ENCODE data around the gene NDUFAB1.

Gene NDUFAB1

DNA sequence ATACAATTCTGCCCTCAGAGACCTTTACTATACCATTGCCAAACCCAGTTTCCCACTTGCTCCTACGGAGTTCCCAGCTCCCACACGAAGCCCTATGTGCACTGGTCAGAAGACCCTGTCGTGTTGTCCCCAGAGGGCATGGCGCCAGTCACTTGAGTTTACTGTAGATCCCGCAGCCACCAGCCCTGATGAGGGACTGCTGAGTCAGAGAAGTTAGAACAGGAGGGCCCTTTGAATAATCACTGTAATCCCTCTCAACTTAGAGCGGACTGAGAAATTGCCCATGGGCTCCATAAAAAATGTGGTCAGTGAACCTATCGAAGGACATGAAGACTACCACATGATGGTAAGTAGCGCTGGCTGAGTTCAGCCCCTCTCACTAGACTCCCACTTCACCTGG lies 29.4 kb downstream of the NDUFAB1 start:
- H3K4me3 ChIP-seq (ENCODE audit: low read depth in 1 of 2, low read length in 2 of 2) = no peak overlapping the region
- no peak overlapping the region for H3K27ac ChIP-seq (ENCODE audit: low read length)
- H3K4me1 ChIP-seq (ENCODE audit: control insufficient read depth in 1 of 2, insufficient read depth in 2 of 2, low read length in 2 of 2) = no peaks in the 10 kb centered on the region
- no peaks in the 10 kb centered on the region for H3K27me3 ChIP-seq (ENCODE audit: low read depth, low read length)
- H3K9me3 ChIP-seq (ENCODE audit: control insufficient read depth in 1 of 2, low read length in 2 of 2) = no peaks in the 10 kb centered on the region
- H3K36me3 ChIP-seq (ENCODE audit: control insufficient read depth in 1 of 2, insufficient read depth in 2 of 2, low read length in 2 of 2) = peaks cover 63 to 83% of the 10 kb centered on the region in 2 donors

GRCh38 chr16:23564575-23565363 lies 31.3 kb downstream of the NDUFAB1 start:
- Histone ChIP-seq H3K27ac (ENCODE audit: low read length) (no peak overlapping the region), H3K36me3 (ENCODE audit: control insufficient read depth in 1 of 2, insufficient read depth in 2 of 2, low read length in 2 of 2) (peaks cover 68 to 83% of the 10 kb centered on the region in 2 donors), H3K9me3 (ENCODE audit: control insufficient read depth in 1 of 2, low read length in 2 of 2) (no peaks in the 10 kb centered on the region), H3K27me3 (ENCODE audit: low read depth, low read length) (no peaks in the 10 kb centered on the region), H3K4me1 (ENCODE audit: control insufficient read depth in 1 of 2, insufficient read depth in 2 of 2, low read length in 2 of 2) (peaks cover 0 to 10% of the 10 kb centered on the region in 2 donors), H3K4me3 (ENCODE audit: low read depth in 1 of 2, low read length in 2 of 2) (no peak overlapping the region)

DNA sequence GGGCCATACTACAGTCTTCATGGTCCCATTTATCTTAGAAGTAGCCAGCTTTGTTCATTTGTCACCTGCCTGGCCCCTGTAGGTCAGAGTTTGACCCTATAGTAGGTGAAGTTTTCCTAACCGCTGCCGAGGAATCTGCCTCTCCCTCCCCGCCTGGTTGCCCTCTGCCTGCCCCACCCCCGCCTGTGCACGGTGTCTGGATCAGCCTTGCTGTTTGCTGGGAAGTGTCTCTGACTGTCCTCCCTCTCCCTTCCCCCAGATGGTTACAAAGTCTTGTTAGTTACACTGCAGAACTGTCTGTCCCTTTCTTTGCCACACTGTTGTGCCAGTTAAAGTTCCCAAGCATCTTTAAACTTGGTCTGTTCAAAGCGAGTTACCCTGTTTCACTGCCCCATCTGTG lies 32.9 kb downstream of the NDUFAB1 start:
- Histone ChIP-seq H3K36me3 (ENCODE audit: control insufficient read depth in 1 of 2, insufficient read depth in 2 of 2, low read length in 2 of 2) (peaks cover 68 to 87% of the 10 kb centered on the region in 2 donors), H3K4me1 (ENCODE audit: control insufficient read depth in 1 of 2, insufficient read depth in 2 of 2, low read length in 2 of 2) (peaks cover 0 to 26% of the 10 kb centered on the region in 2 donors), H3K27ac (ENCODE audit: low read length) (no peak overlapping the region), H3K27me3 (ENCODE audit: low read depth, low read length) (no peaks in the 10 kb centered on the region), H3K4me3 (ENCODE audit: low read depth in 1 of 2, low read length in 2 of 2) (no peak overlapping the region), H3K9me3 (ENCODE audit: control insufficient read depth in 1 of 2, low read length in 2 of 2) (no peaks in the 10 kb centered on the region)

- H3K4me3 ChIP-seq (ENCODE audit: low read depth in 1 of 2, low read length in 2 of 2) = no peak overlapping the region
- peaks cover 0 to 26% of the 10 kb centered on the region in 2 donors for H3K4me1 ChIP-seq (ENCODE audit: control insufficient read depth in 1 of 2, insufficient read depth in 2 of 2, low read length in 2 of 2)
- H3K27me3 ChIP-seq (ENCODE audit: low read depth, low read length) = no peaks in the 10 kb centered on the region
- no peaks in the 10 kb centered on the region for H3K9me3 ChIP-seq (ENCODE audit: control insufficient read depth in 1 of 2, low read length in 2 of 2)
- no peak overlapping the region for H3K27ac ChIP-seq (ENCODE audit: low read length)
- peaks cover 64 to 86% of the 10 kb centered on the region in 2 donors for H3K36me3 ChIP-seq (ENCODE audit: control insufficient read depth in 1 of 2, insufficient read depth in 2 of 2, low read length in 2 of 2)
These were observed 33.6 kb downstream of the NDUFAB1 start for GRCh38 chr16:23562505-23562904.

DNA sequence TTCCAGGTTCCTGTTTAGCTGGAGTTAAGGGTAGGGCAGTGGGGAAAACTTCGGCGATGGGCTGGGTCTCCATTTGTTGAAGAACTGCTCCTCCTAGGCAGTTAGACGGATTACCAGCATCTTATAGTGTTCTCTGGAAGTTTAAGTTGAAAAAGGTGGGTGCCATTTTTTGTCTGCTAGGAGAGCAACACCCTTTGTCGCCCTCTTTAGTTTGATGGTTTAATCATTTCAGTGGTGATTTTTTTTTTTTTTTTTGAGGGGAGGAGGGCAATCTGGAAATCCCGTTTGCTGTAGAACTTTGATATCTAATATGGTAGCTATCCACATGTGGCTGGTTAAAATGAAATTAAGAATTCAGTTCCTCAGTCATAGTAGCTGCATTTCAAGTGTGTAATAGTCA lies 34.5 kb downstream of the NDUFAB1 start:
- Histone ChIP-seq H3K9me3 (ENCODE audit: control insufficient read depth in 1 of 2, low read length in 2 of 2) (no peaks in the 10 kb centered on the region), H3K27me3 (ENCODE audit: low read depth, low read length) (no peaks in the 10 kb centered on the region), H3K36me3 (ENCODE audit: control insufficient read depth in 1 of 2, insufficient read depth in 2 of 2, low read length in 2 of 2) (peaks cover 55 to 77% of the 10 kb centered on the region in 2 donors), H3K27ac (ENCODE audit: low read length) (no peak overlapping the region), H3K4me3 (ENCODE audit: low read depth in 1 of 2, low read length in 2 of 2) (no peak overlapping the region), H3K4me1 (ENCODE audit: control insufficient read depth in 1 of 2, insufficient read depth in 2 of 2, low read length in 2 of 2) (peaks cover 0 to 31% of the 10 kb centered on the region in 2 donors)

GRCh38 chr16:23557779-23558702 lies 38.1 kb downstream of the NDUFAB1 start:
- H3K27ac ChIP-seq (ENCODE audit: low read length) = peak overlapping the region; percentile 92
- H3K36me3 ChIP-seq (ENCODE audit: control insufficient read depth in 1 of 2, insufficient read depth in 2 of 2, low read length in 2 of 2) = peaks cover 31 to 44% of the 10 kb centered on the region in 2 donors
- peaks cover 0 to 38% of the 10 kb centered on the region in 2 donors for H3K4me1 ChIP-seq (ENCODE audit: control insufficient read depth in 1 of 2, insufficient read depth in 2 of 2, low read length in 2 of 2)

DNA sequence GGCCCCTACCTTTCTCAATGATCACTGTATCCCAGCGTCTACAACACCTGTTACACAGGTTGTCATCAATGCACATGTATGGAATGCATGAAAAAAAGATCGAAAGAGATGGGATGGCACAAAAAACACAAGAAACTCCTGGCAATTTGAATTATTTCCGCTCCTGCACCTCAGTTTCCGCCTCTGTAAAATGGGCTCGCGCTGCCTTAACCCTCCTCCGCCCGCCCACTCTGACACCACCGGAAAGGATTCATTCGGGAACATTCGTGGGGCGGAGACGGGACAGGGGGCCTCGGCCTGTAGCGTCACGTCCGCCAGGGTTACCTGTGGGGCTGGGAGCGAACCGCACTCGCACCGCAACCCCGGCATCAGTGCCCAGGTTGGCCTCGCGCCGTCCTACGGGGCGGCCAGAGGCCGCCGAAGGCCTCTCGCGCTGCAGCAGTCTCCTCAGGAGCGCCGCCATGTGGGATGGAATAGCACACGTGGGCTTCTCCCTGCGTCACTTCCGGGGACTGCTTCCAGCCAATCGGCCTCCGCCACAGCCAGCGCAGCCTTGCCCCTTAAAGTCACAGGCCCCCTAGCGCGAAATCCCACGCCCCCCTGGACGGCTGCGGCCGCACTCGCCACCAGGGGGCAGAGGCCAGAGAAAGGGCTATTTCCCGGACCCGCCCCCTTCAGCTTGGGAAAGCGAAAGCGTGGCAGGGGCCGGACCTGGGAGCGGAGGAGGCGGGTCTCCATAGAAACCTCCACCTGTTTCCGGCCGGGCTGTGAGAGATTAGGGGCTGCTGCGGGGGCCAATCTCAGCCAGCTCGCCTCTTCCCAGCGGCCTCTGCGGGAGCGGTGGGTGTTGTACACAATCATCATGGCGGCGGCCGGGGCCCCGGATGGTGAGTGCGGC lies 39.0 kb downstream of the NDUFAB1 start, which contains the start of the genes EARS2 and UBFD1:
EARS2 (minus strand) TSS at position 470 of the 898 bp plus-strand sequence; CDS start at position 463, 7 bp downstream.
UBFD1 (plus strand) TSS at position 847 of the 898 bp plus-strand sequence; CDS start at position 863, 16 bp downstream.
- H3K27ac ChIP-seq (ENCODE audit: low read length) = peak within 1 kb of the TSS; percentile 92
- H3K27me3 ChIP-seq (ENCODE audit: low read depth, low read length) = no peaks in the 10 kb centered on the region
- H3K9me3 ChIP-seq (ENCODE audit: control insufficient read depth in 1 of 2, low read length in 2 of 2) = no peaks in the 10 kb centered on the region
- H3K4me1 ChIP-seq (ENCODE audit: control insufficient read depth in 1 of 2, insufficient read depth in 2 of 2, low read length in 2 of 2) = peaks cover 0 to 38% of the 10 kb centered on the region in 2 donors
- peaks cover 25 to 42% of the 10 kb centered on the region in 2 donors for H3K36me3 ChIP-seq (ENCODE audit: control insufficient read depth in 1 of 2, insufficient read depth in 2 of 2, low read length in 2 of 2)
- H3K4me3 ChIP-seq (ENCODE audit: low read depth in 1 of 2, low read length in 2 of 2) = peak within 1 kb of the TSS; percentile 87 to 94

More at GRCh38 chr16:23557779-23558702, 38.1 kb downstream of the NDUFAB1 start:
- Histone ChIP-seq H3K27me3 (ENCODE audit: low read depth, low read length) (no peaks in the 10 kb centered on the region), H3K9me3 (ENCODE audit: control insufficient read depth in 1 of 2, low read length in 2 of 2) (no peaks in the 10 kb centered on the region), H3K4me3 (ENCODE audit: low read depth in 1 of 2, low read length in 2 of 2) (peak overlapping the region; percentile 87 to 94)

DNA sequence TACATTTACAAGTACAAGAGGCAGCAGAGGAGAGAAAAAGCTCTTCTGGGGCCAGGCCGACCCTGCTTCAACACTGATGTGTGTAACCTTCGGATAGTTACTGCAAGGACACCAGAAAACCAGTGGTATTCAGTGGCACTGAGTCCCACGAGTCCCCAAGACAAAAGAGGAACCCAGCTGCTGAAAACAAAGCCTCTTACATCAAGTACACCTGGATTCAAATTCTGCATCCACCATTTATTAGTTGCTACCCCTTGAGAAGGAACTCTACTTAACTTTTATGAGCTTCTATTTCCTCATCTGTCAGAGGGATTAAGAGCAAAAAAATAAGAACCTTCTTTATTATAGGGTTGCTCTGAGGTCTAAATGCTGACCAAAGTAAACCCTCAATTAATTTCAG lies 41.6 kb downstream of the NDUFAB1 start:
- Histone ChIP-seq H3K36me3 (ENCODE audit: control insufficient read depth in 1 of 2, insufficient read depth in 2 of 2, low read length in 2 of 2) (peaks cover 18 to 36% of the 10 kb centered on the region in 2 donors), H3K4me3 (ENCODE audit: low read depth in 1 of 2, low read length in 2 of 2) (no peak overlapping the region), H3K4me1 (ENCODE audit: control insufficient read depth in 1 of 2, insufficient read depth in 2 of 2, low read length in 2 of 2) (peaks cover 0 to 25% of the 10 kb centered on the region in 2 donors), H3K9me3 (ENCODE audit: control insufficient read depth in 1 of 2, low read length in 2 of 2) (no peaks in the 10 kb centered on the region), H3K27ac (ENCODE audit: low read length) (no peak overlapping the region), H3K27me3 (ENCODE audit: low read depth, low read length) (no peaks in the 10 kb centered on the region)

- Histone ChIP-seq H3K36me3 (ENCODE audit: control insufficient read depth in 1 of 2, insufficient read depth in 2 of 2, low read length in 2 of 2) (peaks cover 20 to 40% of the 10 kb centered on the region in 2 donors), H3K27ac (ENCODE audit: low read length) (no peak overlapping the region), H3K4me3 (ENCODE audit: low read depth in 1 of 2, low read length in 2 of 2) (no peak overlapping the region), H3K4me1 (ENCODE audit: control insufficient read depth in 1 of 2, insufficient read depth in 2 of 2, low read length in 2 of 2) (peaks cover 0 to 12% of the 10 kb centered on the region in 2 donors), H3K9me3 (ENCODE audit: control insufficient read depth in 1 of 2, low read length in 2 of 2) (no peaks in the 10 kb centered on the region), H3K27me3 (ENCODE audit: low read depth, low read length) (no peaks in the 10 kb centered on the region)
These were observed 44.0 kb downstream of the NDUFAB1 start for GRCh38 chr16:23552161-23552560.

DNA sequence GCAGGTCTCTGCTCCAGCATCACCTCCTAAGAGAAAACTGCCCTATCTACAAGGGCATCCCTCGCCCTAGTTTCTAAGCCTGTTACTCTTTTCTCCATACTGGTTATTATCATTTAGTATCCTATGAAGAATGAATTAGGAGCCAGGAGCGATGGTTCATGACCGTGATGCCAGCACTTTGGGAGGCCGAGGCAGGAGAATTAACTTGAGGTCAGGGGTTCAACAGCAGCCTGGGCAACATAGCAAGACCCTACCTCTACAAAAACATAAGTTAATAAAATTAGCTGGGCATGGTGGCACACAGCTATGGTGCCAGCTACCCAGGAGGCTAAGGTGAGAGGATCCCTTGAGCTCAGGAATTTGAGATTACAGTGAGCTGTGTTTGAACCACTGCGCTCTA lies 46.2 kb downstream of the NDUFAB1 start:
- H3K27ac ChIP-seq (ENCODE audit: low read length) = no peak overlapping the region
- H3K36me3 ChIP-seq (ENCODE audit: control insufficient read depth in 1 of 2, insufficient read depth in 2 of 2, low read length in 2 of 2) = peaks cover 20 to 59% of the 10 kb centered on the region in 2 donors
- no peaks in the 10 kb centered on the region for H3K27me3 ChIP-seq (ENCODE audit: low read depth, low read length)
- no peak overlapping the region for H3K4me3 ChIP-seq (ENCODE audit: low read depth in 1 of 2, low read length in 2 of 2)
- no peaks in the 10 kb centered on the region for H3K9me3 ChIP-seq (ENCODE audit: control insufficient read depth in 1 of 2, low read length in 2 of 2)
- H3K4me1 ChIP-seq (ENCODE audit: control insufficient read depth in 1 of 2, insufficient read depth in 2 of 2, low read length in 2 of 2) = no peaks in the 10 kb centered on the region
